NOMO-1 treated with DMSO at 0.1 percent for 48 hours (cell line): ENCODE data around the gene TRAF3IP1.
"Not testable (repeated sequence)": the region's sequence is repeated elsewhere in the genome, so short reads cannot be mapped to it uniquely, and the experiment has no call there.

Source experiments
- DNase-seq: peaks from one replicate; lab custom pipeline; 2025; ENCODE audit not compliant: unreplicated experiment; lab: John Stamatoyannopoulos, UW

Gene TRAF3IP1

GRCh38 chr2:238337846-238338245, 17.5 kb downstream of the TRAF3IP1 start:
- no peak for DNase-seq

GRCh38 chr2:238338710-238339394, 18.5 kb downstream of the TRAF3IP1 start:
- no peak for DNase-seq

GRCh38 chr2:238339395-238339780, 19.1 kb downstream of the TRAF3IP1 start:
- no peak for DNase-seq

GRCh38 chr2:238339814-238340213, 19.5 kb downstream of the TRAF3IP1 start:
- DNase-seq, result no peak

- DNase-seq, result no peak
These were observed 21.2 kb downstream of the TRAF3IP1 start for GRCh38 chr2:238341536-238341935.

- DNase-seq, result no peak
These were observed 23.7 kb downstream of the TRAF3IP1 start for GRCh38 chr2:238344035-238344434.

GRCh38 chr2:238344517-238344916, 24.2 kb downstream of the TRAF3IP1 start:
- DNase-seq, result no peak

GRCh38 chr2:238345297-238345968, 25.1 kb downstream of the TRAF3IP1 start:
- DNase-seq, result no peak

- DNase-seq, result no peak
These were observed 26.2 kb downstream of the TRAF3IP1 start for GRCh38 chr2:238346544-238346943.

- no peak for DNase-seq
These were observed 30.0 kb downstream of the TRAF3IP1 start for GRCh38 chr2:238350150-238350897.

GRCh38 chr2:238351315-238351714, 31.0 kb downstream of the TRAF3IP1 start:
- no peak for DNase-seq

GRCh38 chr2:238352361-238352760, 32.0 kb downstream of the TRAF3IP1 start:
- no peak for DNase-seq

GRCh38 chr2:238358769-238359168, 38.5 kb downstream of the TRAF3IP1 start:
- DNase-seq, result no peak

GRCh38 chr2:238359403-238359802, 39.1 kb downstream of the TRAF3IP1 start:
- no peak for DNase-seq

GRCh38 chr2:238361877-238362276, 41.6 kb downstream of the TRAF3IP1 start:
- DNase-seq, result no peak

- DNase-seq, result no peak
These were observed 42.3 kb downstream of the TRAF3IP1 start for GRCh38 chr2:238362626-238363025.

- no peak for DNase-seq
These were observed 49.3 kb downstream of the TRAF3IP1 start for GRCh38 chr2:238369591-238370040.

GRCh38 chr2:238370094-238370822, 49.9 kb downstream of the TRAF3IP1 start:
- no peak for DNase-seq

GRCh38 chr2:238370823-238371372, 50.6 kb downstream of the TRAF3IP1 start:
- DNase-seq, result peak; percentile 79

GRCh38 chr2:238372277-238372676, 52.0 kb downstream of the TRAF3IP1 start:
- not testable (repeated sequence) for DNase-seq

GRCh38 chr2:238376884-238377391, 56.6 kb downstream of the TRAF3IP1 start:
- DNase-seq, result peak; percentile 78
